HepG2 (cell line): Measurements from ENCODE around the gene ARL4D. TPM values are rescaled to one million over a fixed set of nuclear protein-coding genes. Genes with fewer than 3 reads are reported as not detected.

Source experiments
- BCL6 ChIP-seq: IDR thresholded peaks from 2 replicates; pipeline ENCODE4 v1.6.1; 2016; ENCODE audit warnings: missing genetic modification reagents, missing compliant biosample characterization
- ELF3 ChIP-seq: IDR thresholded peaks from 2 replicates; pipeline ENCODE4 v1.6.1; 2016; ENCODE audit warnings: missing genetic modification reagents, missing compliant biosample characterization
- ERF ChIP-seq: IDR thresholded peaks from 2 replicates; pipeline ENCODE4 v1.6.1; 2018; ENCODE audit warnings: missing biosample characterization, missing genetic modification reagents
- GATAD1 ChIP-seq: IDR thresholded peaks from 2 replicates; pipeline ENCODE4 v1.6.1; 2016; ENCODE audit warnings: missing genetic modification reagents, missing compliant biosample characterization
- GATAD2A ChIP-seq: IDR thresholded peaks from 2 replicates; pipeline ENCODE4 v1.6.1; 2016
- KDM5A ChIP-seq: fragments of 200-600 bp; sonication (generic); IDR thresholded peaks from 2 replicates; pipeline ENCODE4 v1.7.0; 2018; ENCODE audit warnings: antibody characterized with exemption, mild to moderate bottlenecking, low read length, borderline replicate concordance
- LCORL ChIP-seq, 2 experiments: fragments of 450-650 bp in 1 of 2; sonication (generic) in 1 of 2; formaldehyde crosslinking in 1 of 2; IDR thresholded peaks; 2 replicates each; pipeline versions ENCODE4 v1.5.0 to v1.6.1; 2017 to 2020; ENCODE audit warnings: antibody characterized with exemption in 1 of 2, missing genetic modification reagents in 1 of 2
- MXD4 ChIP-seq: IDR thresholded peaks from 2 replicates; pipeline ENCODE4 v1.6.1; 2016; ENCODE audit warnings: mild to moderate bottlenecking, missing biosample characterization, missing genetic modification reagents
- RAD21 ChIP-seq: fragments of 450-650 bp; formaldehyde crosslinking; IDR thresholded peaks from 2 replicates; pipeline ENCODE4 v1.5.0; 2020; ENCODE audit warnings: mild to moderate bottlenecking
- RBFOX2 ChIP-seq: fragments of 200-400 bp; formaldehyde crosslinking; IDR thresholded peaks from 2 replicates; pipeline ENCODE4 v1.6.1; 2017; ENCODE audit warnings: low read depth, mild to moderate bottlenecking, low read length
- RXRB ChIP-seq: IDR thresholded peaks from 2 replicates; pipeline ENCODE4 v1.6.1; 2016; ENCODE audit warnings: borderline replicate concordance, missing genetic modification reagents, missing compliant biosample characterization
- SIN3A ChIP-seq: IDR thresholded peaks from 2 replicates; pipeline ENCODE4 v1.6.1; 2011; ENCODE audit warnings: low read depth, mild to moderate bottlenecking, control low read depth, low read length, borderline replicate concordance
- SMYD3 ChIP-seq: sonication (generic); formaldehyde crosslinking; IDR thresholded peaks from 2 replicates; pipeline ENCODE4 v1.8.1; 2023; ENCODE audit warnings: mild to moderate bottlenecking, missing genetic modification reagents
- SP4 ChIP-seq: sonication (generic); formaldehyde crosslinking; IDR thresholded peaks from 2 replicates; pipeline ENCODE4 v1.8.1; 2023; ENCODE audit warnings: mild to moderate bottlenecking, missing genetic modification reagents
- ZNF143 ChIP-seq: sonication (generic); formaldehyde crosslinking; IDR thresholded peaks from 2 replicates; pipeline ENCODE4 v1.4.0; 2020; ENCODE audit warnings: missing genetic modification reagents
- ZNF777 ChIP-seq: sonication (generic); formaldehyde crosslinking; IDR thresholded peaks from 2 replicates; pipeline ENCODE4 v1.4.0; 2020; ENCODE audit warnings: missing genetic modification reagents
- ZNF781 ChIP-seq: sonication (generic); formaldehyde crosslinking; IDR thresholded peaks from 2 replicates; pipeline ENCODE4 v1.5.1; 2020; ENCODE audit warnings: borderline replicate concordance, mild to moderate bottlenecking, missing genetic modification reagents; ENCODE audit errors: not compliant biosample characterization
- polyA plus RNA-seq, 8 experiments: library from polyadenylated mRNA; depleted of rRNA in 3 of 8; stranded (reverse) in 7 of 8; unstranded in 1 of 8; fragments of >200 nt; fragmentation: Illumina TruSeq in 4 of 8; extraction: Trizol in 4 of 8; gene quantifications; 2 replicates each; pipeline versions ENCODE4 v1.2.1 to v1.2.3, GENCODE V29; 2011 to 2016; ENCODE audit warnings: low read depth in 4 of 8, missing spikeins in 1 of 8, mixed read lengths in 1 of 8; ENCODE audit not compliant: insufficient read depth in 1 of 8
- total RNA-seq, 5 experiments: library from RNA; depleted of rRNA; stranded (reverse); fragments of >200 nt; fragmentation: Illumina TruSeq; extraction: Trizol; gene quantifications; 2 replicates each; pipeline ENCODE4 v1.2.3, GENCODE V29; 2016; ENCODE audit warnings: low read depth in 1 of 5
- TF ChIP-seq, protein P1 (sequence below): sonication (generic); formaldehyde crosslinking; IDR thresholded peaks from 2 replicates; pipeline ENCODE4 v1.4.0; 2020; ENCODE audit warnings: missing genetic modification reagents
- TF ChIP-seq, protein P2 (sequence below): sonication (generic); formaldehyde crosslinking; IDR thresholded peaks from 2 replicates; pipeline ENCODE4 v1.4.0; 2020; ENCODE audit warnings: missing genetic modification reagents, borderline replicate concordance
- TF ChIP-seq, protein P3 (sequence below): sonication (generic); formaldehyde crosslinking; IDR thresholded peaks from 2 replicates; pipeline ENCODE4 v1.4.0; 2020; ENCODE audit warnings: missing genetic modification reagents
- TF ChIP-seq, protein P4 (sequence below): IDR thresholded peaks from 2 replicates; pipeline ENCODE4 v1.4.0; 2020; ENCODE audit warnings: mild to moderate bottlenecking, missing genetic modification reagents
- TF ChIP-seq, protein P5 (sequence below): IDR thresholded peaks from 2 replicates; pipeline ENCODE4 v1.6.1; 2016; ENCODE audit warnings: missing genetic modification reagents, missing compliant biosample characterization

The ARL4D gene
- total and polyA plus RNA-seq, 2 of the 13 experiments (the other 11 are each of a cell fraction or from before 2014, with no cell fraction given): 9.0 to 25.9 TPM

DNA sequence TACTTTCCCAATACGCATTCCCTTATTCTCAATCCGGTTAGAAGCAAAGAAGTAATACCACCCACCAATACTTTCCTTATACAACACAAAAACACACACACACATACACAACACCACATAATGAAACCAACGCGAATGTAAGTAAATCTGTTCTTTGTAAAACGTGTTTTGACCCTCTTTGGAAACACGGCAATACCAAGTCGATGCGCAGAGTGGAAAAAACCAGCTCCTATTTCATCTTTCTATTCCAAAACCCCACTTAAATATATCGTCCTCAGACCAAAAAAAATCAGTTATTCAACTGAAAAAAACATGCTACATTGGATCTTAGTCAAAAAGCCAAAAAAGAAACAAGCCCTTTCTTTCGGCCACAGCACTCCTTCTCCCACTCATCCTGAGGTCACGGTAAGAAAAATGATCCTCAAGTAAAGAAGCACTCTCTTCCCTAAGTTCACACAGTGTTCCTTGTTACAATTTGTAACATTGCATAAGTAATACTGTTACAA is 31.0 kb upstream of the ARL4D start (continued):
- TF ChIP-seq, protein P1, sequence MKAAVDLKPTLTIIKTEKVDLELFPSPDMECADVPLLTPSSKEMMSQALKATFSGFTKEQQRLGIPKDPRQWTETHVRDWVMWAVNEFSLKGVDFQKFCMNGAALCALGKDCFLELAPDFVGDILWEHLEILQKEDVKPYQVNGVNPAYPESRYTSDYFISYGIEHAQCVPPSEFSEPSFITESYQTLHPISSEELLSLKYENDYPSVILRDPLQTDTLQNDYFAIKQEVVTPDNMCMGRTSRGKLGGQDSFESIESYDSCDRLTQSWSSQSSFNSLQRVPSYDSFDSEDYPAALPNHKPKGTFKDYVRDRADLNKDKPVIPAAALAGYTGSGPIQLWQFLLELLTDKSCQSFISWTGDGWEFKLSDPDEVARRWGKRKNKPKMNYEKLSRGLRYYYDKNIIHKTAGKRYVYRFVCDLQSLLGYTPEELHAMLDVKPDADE (CRISPR knock-in tag): no peak
- TF ChIP-seq BCL6 (CRISPR knock-in tag) (peak; percentile 40), ZNF777 (CRISPR knock-in tag) (no peak; the same call in 1 of the 2 replicates), ZNF781 (CRISPR knock-in tag) (no peak), MXD4 (peak; percentile 39; the same call in 1 of the 2 replicates), ERF (CRISPR knock-in tag) (peak; percentile 64), ELF3 (no peak; the same call in none of the 2 replicates), SIN3A (0 out of 2 replicates have a peak, but pooled peaks have one; percentile 67), KDM5A (peak; percentile 18; the same call in 1 of the 2 replicates), GATAD2A (peak; percentile 76), SMYD3 (CRISPR knock-in tag) (peak; percentile 91), SP4 (no peak), RBFOX2 (peak; percentile 91), ZNF143 (peak; percentile 89), RAD21 (CRISPR knock-in tag) (peak; percentile 59; the same call in 1 of the 2 replicates), LCORL (IDR thresholded peaks at IDR 0.05) (peak; percentile 78), LCORL (CRISPR knock-in tag; IDR thresholded peaks at IDR 0.05) (peak; percentile 48; the same call in 1 of the 2 replicates), GATAD1 (CRISPR knock-in tag) (peak; percentile 66), RXRB (CRISPR knock-in tag) (peak; percentile 71)
- TF ChIP-seq, protein P2, sequence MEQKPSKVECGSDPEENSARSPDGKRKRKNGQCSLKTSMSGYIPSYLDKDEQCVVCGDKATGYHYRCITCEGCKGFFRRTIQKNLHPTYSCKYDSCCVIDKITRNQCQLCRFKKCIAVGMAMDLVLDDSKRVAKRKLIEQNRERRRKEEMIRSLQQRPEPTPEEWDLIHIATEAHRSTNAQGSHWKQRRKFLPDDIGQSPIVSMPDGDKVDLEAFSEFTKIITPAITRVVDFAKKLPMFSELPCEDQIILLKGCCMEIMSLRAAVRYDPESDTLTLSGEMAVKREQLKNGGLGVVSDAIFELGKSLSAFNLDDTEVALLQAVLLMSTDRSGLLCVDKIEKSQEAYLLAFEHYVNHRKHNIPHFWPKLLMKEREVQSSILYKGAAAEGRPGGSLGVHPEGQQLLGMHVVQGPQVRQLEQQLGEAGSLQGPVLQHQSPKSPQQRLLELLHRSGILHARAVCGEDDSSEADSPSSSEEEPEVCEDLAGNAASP: peak; percentile 51; the same call in 1 of the 2 replicates
- TF ChIP-seq, protein P3, sequence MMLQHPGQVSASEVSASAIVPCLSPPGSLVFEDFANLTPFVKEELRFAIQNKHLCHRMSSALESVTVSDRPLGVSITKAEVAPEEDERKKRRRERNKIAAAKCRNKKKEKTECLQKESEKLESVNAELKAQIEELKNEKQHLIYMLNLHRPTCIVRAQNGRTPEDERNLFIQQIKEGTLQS (CRISPR knock-in tag): 0 out of 2 replicates have a peak, but pooled peaks have one; percentile 18
- TF ChIP-seq, protein P4, sequence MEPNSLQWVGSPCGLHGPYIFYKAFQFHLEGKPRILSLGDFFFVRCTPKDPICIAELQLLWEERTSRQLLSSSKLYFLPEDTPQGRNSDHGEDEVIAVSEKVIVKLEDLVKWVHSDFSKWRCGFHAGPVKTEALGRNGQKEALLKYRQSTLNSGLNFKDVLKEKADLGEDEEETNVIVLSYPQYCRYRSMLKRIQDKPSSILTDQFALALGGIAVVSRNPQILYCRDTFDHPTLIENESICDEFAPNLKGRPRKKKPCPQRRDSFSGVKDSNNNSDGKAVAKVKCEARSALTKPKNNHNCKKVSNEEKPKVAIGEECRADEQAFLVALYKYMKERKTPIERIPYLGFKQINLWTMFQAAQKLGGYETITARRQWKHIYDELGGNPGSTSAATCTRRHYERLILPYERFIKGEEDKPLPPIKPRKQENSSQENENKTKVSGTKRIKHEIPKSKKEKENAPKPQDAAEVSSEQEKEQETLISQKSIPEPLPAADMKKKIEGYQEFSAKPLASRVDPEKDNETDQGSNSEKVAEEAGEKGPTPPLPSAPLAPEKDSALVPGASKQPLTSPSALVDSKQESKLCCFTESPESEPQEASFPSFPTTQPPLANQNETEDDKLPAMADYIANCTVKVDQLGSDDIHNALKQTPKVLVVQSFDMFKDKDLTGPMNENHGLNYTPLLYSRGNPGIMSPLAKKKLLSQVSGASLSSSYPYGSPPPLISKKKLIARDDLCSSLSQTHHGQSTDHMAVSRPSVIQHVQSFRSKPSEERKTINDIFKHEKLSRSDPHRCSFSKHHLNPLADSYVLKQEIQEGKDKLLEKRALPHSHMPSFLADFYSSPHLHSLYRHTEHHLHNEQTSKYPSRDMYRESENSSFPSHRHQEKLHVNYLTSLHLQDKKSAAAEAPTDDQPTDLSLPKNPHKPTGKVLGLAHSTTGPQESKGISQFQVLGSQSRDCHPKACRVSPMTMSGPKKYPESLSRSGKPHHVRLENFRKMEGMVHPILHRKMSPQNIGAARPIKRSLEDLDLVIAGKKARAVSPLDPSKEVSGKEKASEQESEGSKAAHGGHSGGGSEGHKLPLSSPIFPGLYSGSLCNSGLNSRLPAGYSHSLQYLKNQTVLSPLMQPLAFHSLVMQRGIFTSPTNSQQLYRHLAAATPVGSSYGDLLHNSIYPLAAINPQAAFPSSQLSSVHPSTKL (CRISPR knock-in tag): peak; percentile 38
- TF ChIP-seq, protein P5, sequence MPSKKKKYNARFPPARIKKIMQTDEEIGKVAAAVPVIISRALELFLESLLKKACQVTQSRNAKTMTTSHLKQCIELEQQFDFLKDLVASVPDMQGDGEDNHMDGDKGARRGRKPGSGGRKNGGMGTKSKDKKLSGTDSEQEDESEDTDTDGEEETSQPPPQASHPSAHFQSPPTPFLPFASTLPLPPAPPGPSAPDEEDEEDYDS (CRISPR knock-in tag): peak; percentile 99
